ENCODE measurements around the gene DNAJC3. TPM values are rescaled to one million over a fixed set of nuclear protein-coding genes. Genes with fewer than 3 reads are reported as not detected.
"Not testable (repeated sequence)": the region's sequence is repeated elsewhere in the genome, so short reads cannot be mapped to it uniquely, and the experiment has no call there.

The DNAJC3 gene
- total and polyA plus RNA-seq, 9 of the 15 experiments (the other 6 are each of a cell fraction or from before 2014, with no cell fraction given) = 7.8 to 21.8 (median 10.4) TPM

DNA sequence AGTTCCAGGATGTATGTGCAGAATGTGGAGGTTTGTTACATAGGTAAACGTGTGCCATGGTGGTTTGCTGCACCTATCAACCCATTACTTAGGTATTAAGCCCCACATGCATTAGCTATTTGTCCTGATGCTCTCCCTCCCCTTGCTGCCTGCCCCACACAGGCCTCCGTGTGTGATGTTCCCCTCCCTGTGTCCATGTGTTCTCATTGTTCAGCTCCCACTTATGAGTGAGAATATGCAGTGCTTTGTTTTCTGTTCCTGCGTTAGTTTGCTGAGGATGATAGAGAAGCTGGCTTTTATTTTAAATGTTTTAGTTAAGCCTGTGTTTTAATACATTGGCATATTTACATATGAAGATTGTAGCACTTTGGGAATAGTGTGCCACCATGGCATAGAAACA lies 85.7 kb downstream of the DNAJC3 start:
- H3K27me3 ChIP-seq (ENCODE audit: control insufficient read depth in 2 of 2, insufficient read depth in 2 of 2, low read length in 2 of 2); FAIRE-seq; intact Hi-C loops (cut with micrococcal nuclease); H3K27ac ChIP-seq (ENCODE audit: extremely low read depth, low read depth, low read length); in situ Hi-C loops (cut with MboI); H3K4me2 ChIP-seq (ENCODE audit: insufficient read depth, low read length); ATAC-seq; H4K20me1 ChIP-seq (replicated peaks; ENCODE audit: control insufficient read depth, insufficient read depth, low read length); H3K9me1 ChIP-seq (ENCODE audit: control insufficient read depth, insufficient read depth, low read length); H3K4me3 ChIP-seq; H3K9ac ChIP-seq (ENCODE audit: insufficient read depth in 1 of 2, low read depth in 2 of 2, low read length in 2 of 2); H2AFZ ChIP-seq (ENCODE audit: low read depth, low read length); POLR2A ChIA-PET; CTCF ChIA-PET (ENCODE audit: low intra/inter-chr PET ratio); BruUV-seq (replicated peaks); H3K9me3 ChIP-seq (replicated peaks; ENCODE audit: control insufficient read depth, insufficient read depth, low read depth, low read length); H3K4me1 ChIP-seq (replicated peaks in 1 of 2; ENCODE audit: control insufficient read depth in 2 of 2, insufficient read depth in 2 of 2, low read length in 2 of 2); H3K79me2 ChIP-seq (ENCODE audit: control insufficient read depth, insufficient read depth, low read length); DNase-seq (ENCODE audit: extremely low read depth in 1 of 4, low spot score in 3 of 4): not testable (repeated sequence)
- 61% methylated on average over 3 of the region's 3 CpGs for WGBS (ENCODE audit: insufficient coverage, low coverage, missing lambda C conversion rate)
- peaks cover 34% of the 10 kb centered on the region; the same call in 2 of the 3 replicates for H3K36me3 ChIP-seq (ENCODE audit: control insufficient read depth, insufficient read depth, low read length)

DNA sequence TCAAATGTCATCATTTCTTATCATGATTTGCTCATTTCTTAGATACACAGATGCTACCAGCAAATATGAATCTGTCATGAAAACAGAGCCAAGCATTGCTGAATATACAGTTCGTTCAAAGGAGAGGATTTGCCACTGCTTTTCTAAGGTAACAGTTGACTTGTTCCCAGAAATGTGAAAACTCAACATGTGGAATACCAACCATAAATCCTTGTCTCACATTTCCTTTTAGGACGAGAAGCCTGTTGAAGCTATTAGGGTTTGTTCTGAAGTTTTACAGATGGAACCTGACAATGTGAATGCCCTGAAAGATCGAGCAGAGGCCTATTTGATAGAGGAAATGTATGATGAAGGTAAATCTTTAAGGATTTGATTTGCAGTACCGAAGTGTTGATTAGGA lies 86.7 kb downstream of the DNAJC3 start:
- H3K4me2 ChIP-seq (ENCODE audit: insufficient read depth, low read length) = no peak overlapping the region
- no peak for DNase-seq (ENCODE audit: extremely low read depth in 1 of 4, low spot score in 3 of 4)
- H4K20me1 ChIP-seq (replicated peaks; ENCODE audit: control insufficient read depth, insufficient read depth, low read length) = no peaks in the 10 kb centered on the region
- H3K27me3 ChIP-seq (ENCODE audit: control insufficient read depth in 2 of 2, insufficient read depth in 2 of 2, low read length in 2 of 2) = no peaks in the 10 kb centered on the region
- ATAC-seq = no peak
- 81% methylated on average over 4 of the region's 4 CpGs for WGBS (ENCODE audit: insufficient coverage, low coverage, missing lambda C conversion rate)
- FAIRE-seq = no peak
- H2AFZ ChIP-seq (ENCODE audit: low read depth, low read length) = no peak overlapping the region
- in situ Hi-C loops (cut with MboI) = no loop called here
- no peak overlapping the region for H3K27ac ChIP-seq (ENCODE audit: extremely low read depth, low read depth, low read length)
- no peak overlapping the region for H3K4me3 ChIP-seq
- no peaks in the 10 kb centered on the region for H3K4me1 ChIP-seq (replicated peaks in 1 of 2; ENCODE audit: control insufficient read depth in 2 of 2, insufficient read depth in 2 of 2, low read length in 2 of 2)
- H3K79me2 ChIP-seq (ENCODE audit: control insufficient read depth, insufficient read depth, low read length) = no peaks in the 10 kb centered on the region
- BruUV-seq (replicated peaks) = no TSS peak
- intact Hi-C loops (cut with micrococcal nuclease) = no loop called here
- H3K9me3 ChIP-seq (replicated peaks; ENCODE audit: control insufficient read depth, insufficient read depth, low read depth, low read length) = no peaks in the 10 kb centered on the region
- POLR2A ChIA-PET = no interaction called here
- TF ChIP-seq MTA1 (IDR thresholded peaks at IDR 0.05; ENCODE audit: borderline replicate concordance) = no peak
- no peak for TF ChIP-seq ZNF197 (CRISPR knock-in tag; IDR thresholded peaks at IDR 0.05; ENCODE audit: low read depth)
- no peak for TF ChIP-seq CBX8 (IDR thresholded peaks at IDR 0.05; ENCODE audit: borderline replicate concordance, extremely low read depth, low read depth, low read length, poor library complexity, severe bottlenecking)
- no peak for TF ChIP-seq PHF20 (IDR thresholded peaks at IDR 0.05; ENCODE audit: partially characterized antibody)
- no peak for TF ChIP-seq KLF10 (CRISPR knock-in tag; IDR thresholded peaks at IDR 0.05)
- no peak for TF ChIP-seq NRF1 (conservative IDR thresholded peaks at IDR 0.05 in 1 of 2, IDR thresholded peaks at IDR 0.05 in 1 of 2)
- TF ChIP-seq KDM1A (IDR thresholded peaks at IDR 0.05) = no peak
- no peak for TF ChIP-seq TAF9B (IDR thresholded peaks at IDR 0.05; ENCODE audit: partially characterized antibody)
- TF ChIP-seq ZNF384 (IDR thresholded peaks at IDR 0.05; ENCODE audit: low read depth, low read length) = no peak
- no peak for TF ChIP-seq PHB (CRISPR knock-in tag; IDR thresholded peaks at IDR 0.05)
- no peak for TF ChIP-seq SUPT5H (IDR thresholded peaks at IDR 0.05)
- CTCF ChIA-PET (ENCODE audit: low intra/inter-chr PET ratio) = no interaction called here
- no peaks in the 10 kb centered on the region for H3K9me1 ChIP-seq (ENCODE audit: control insufficient read depth, insufficient read depth, low read length)
- H3K9ac ChIP-seq (ENCODE audit: insufficient read depth in 1 of 2, low read depth in 2 of 2, low read length in 2 of 2) = no peak overlapping the region
- peaks cover 35% of the 10 kb centered on the region; the same call in 2 of the 3 replicates for H3K36me3 ChIP-seq (ENCODE audit: control insufficient read depth, insufficient read depth, low read length)

All from K562 (cell line).